NCI-H2029 (cell line): ENCODE measurements around the gene CENPO.

Experiments
- DNase-seq: peaks from one replicate; lab custom pipeline; 2025; lab: John Stamatoyannopoulos, UW

CENPO gene

GRCh38 chr2:24861500-24861899 lies 68.3 kb downstream of the CENPO start:
- no peak for DNase-seq

- DNase-seq, result no peak
Observed at GRCh38 chr2:24863641-24864040, 70.4 kb downstream of the CENPO start.

GRCh38 chr2:24866946-24867345 lies 73.7 kb downstream of the CENPO start:
- no peak for DNase-seq

GRCh38 chr2:24870440-24870839 lies 77.2 kb downstream of the CENPO start:
- DNase-seq, result no peak

- no peak for DNase-seq
Observed at GRCh38 chr2:24870891-24871705, 77.9 kb downstream of the CENPO start.

- DNase-seq, result no peak
Observed at GRCh38 chr2:24871852-24872333, 78.7 kb downstream of the CENPO start.
